PC-3 (cell line): Measurements from ENCODE around the gene SLC27A4. TPM values are rescaled to one million over a fixed set of nuclear protein-coding genes. Genes with fewer than 3 reads are reported as not detected.

Source experiments
- ATAC-seq: fragments of 200-7000 bp; cut with Tn5 transposase; 2 replicates; pipeline ENCODE4 v1.9.1; 2020; ENCODE audit warnings: mild to moderate bottlenecking, moderate library complexity
- BruUV-seq: library from RNA; stranded (reverse); fragments of 400-500 nt; replicated peaks from 2 replicates; lab custom pipeline; 2021; lab: Mats Ljungman, UMichigan
- CTCF ChIA-PET: fragments of 300-600 bp; sonication (Branson Sonifier 250); formaldehyde crosslinking; loops from one replicate; lab custom pipeline; 2022; ENCODE audit warnings: antibody characterized with exemption; lab: Charles Lee
- POLR2A ChIA-PET: fragments of 300-600 bp; sonication (Branson Sonifier 250); formaldehyde crosslinking; loops from one replicate; lab custom pipeline; 2022; ENCODE audit warnings: antibody characterized with exemption; ENCODE audit not compliant: unreplicated experiment; lab: Charles Lee
- DNase-seq: peaks from one replicate; pipeline ENCODE4 v3.0.0-alpha.2; 2015
- H2AFZ ChIP-seq: fragments of 300-600 bp; sonication (generic); 2 replicates; pipeline ENCODE4 v1.6.0; 2016; ENCODE audit warnings: antibody characterized with exemption, low read length
- H3F3A ChIP-seq: fragments of 300-600 bp; sonication (generic); one replicate; pipeline ENCODE4 v1.6.0; 2017; ENCODE audit warnings: antibody characterized with exemption, low read length, control low read depth, mild to moderate bottlenecking; ENCODE audit not compliant: unreplicated experiment
- H3K27ac ChIP-seq: fragments of 300-600 bp; sonication (generic); 2 replicates; pipeline ENCODE4 v1.5.1; 2016; ENCODE audit warnings: mild to moderate bottlenecking, low read length
- H3K27me3 ChIP-seq: fragments of 300-600 bp; sonication (generic); 2 replicates; pipeline ENCODE4 v1.6.1; 2016; ENCODE audit warnings: low read length, mixed read lengths
- H3K36me3 ChIP-seq: fragments of 300-600 bp; sonication (generic); 2 replicates; pipeline ENCODE4 v1.6.1; 2016; ENCODE audit warnings: low read depth, mixed run types, low read length, mixed read lengths
- H3K4me1 ChIP-seq: fragments of 300-600 bp; sonication (generic); 2 replicates; pipeline ENCODE4 v1.5.1; 2016; ENCODE audit warnings: low read length; ENCODE audit not compliant: insufficient read depth
- H3K4me2 ChIP-seq: fragments of 300-600 bp; sonication (generic); 2 replicates; pipeline ENCODE4 v1.6.0; 2016; ENCODE audit warnings: low read length
- H3K4me3 ChIP-seq: fragments of 300-600 bp; sonication (generic); 2 replicates; pipeline ENCODE4 v1.5.1; 2016; ENCODE audit warnings: mild to moderate bottlenecking, low read length, mixed read lengths
- H3K79me2 ChIP-seq: fragments of 300-600 bp; sonication (generic); 2 replicates; pipeline ENCODE4 v1.6.1; 2017; ENCODE audit warnings: low read length, mixed read lengths
- H3K9ac ChIP-seq: fragments of 300-600 bp; sonication (generic); 2 replicates; pipeline ENCODE4 v1.6.0; 2016; ENCODE audit warnings: mild to moderate bottlenecking, low read length
- H3K9me2 ChIP-seq: fragments of 300-600 bp; sonication (generic); replicated peaks from 2 replicates; pipeline ENCODE4 v1.6.1; 2016; ENCODE audit warnings: mixed run types, low read length, mixed read lengths
- H3K9me3 ChIP-seq: fragments of 300-600 bp; sonication (generic); 2 replicates; pipeline ENCODE4 v1.6.1; 2016; ENCODE audit warnings: low read length, mixed read lengths
- H4K20me1 ChIP-seq: fragments of 300-600 bp; sonication (generic); 2 replicates; pipeline ENCODE4 v1.6.1; 2016; ENCODE audit warnings: low read length, mixed read lengths
- CTCF ChIP-seq: fragments of 300-600 bp; sonication (generic); conservative IDR thresholded peaks from 2 replicates; pipeline ENCODE4 v1.5.1; 2017; ENCODE audit warnings: antibody characterized with exemption, low read depth, mild to moderate bottlenecking, low read length
- EZH2 ChIP-seq: fragments of 300-600 bp; sonication (generic); IDR thresholded peaks from one replicate; pipeline ENCODE4 v1.6.1; 2017; ENCODE audit warnings: antibody characterized with exemption, mild to moderate bottlenecking, low read length; ENCODE audit not compliant: unreplicated experiment
- EZH2phosphoT487 ChIP-seq: fragments of 300-600 bp; sonication (generic); IDR thresholded peaks from 2 replicates; pipeline ENCODE4 v1.6.1; 2018; ENCODE audit warnings: mild to moderate bottlenecking, antibody characterized with exemption, low read length, borderline replicate concordance
- intact Hi-C: fragments of 100-400 bp; cut with micrococcal nuclease; formaldehyde crosslinking; loops from 2 replicates; pipeline ENCODE4 v1.9.0; 2023
- total RNA-seq: library from RNA; depleted of rRNA; stranded (reverse); fragments of >200 nt; gene quantifications from 2 replicates; pipeline ENCODE4 v1.2.3, GENCODE V29; 2014

SLC27A4 gene
- total RNA-seq, 1 experiment from 2014 or later, result 39.1 TPM

GRCh38 chr9:128390813-128391711 is 50.7 kb downstream of the SLC27A4 start:
- CTCF ChIA-PET, result no interaction called here
- Histone ChIP-seq H4K20me1 (no peaks in the 10 kb centered on the region), H3K4me3 (no peak overlapping the region), H3K9me2 (no peaks in the 10 kb centered on the region), H3K9ac (no peak overlapping the region), H3K27ac (no peak overlapping the region), H3K4me2 (no peak overlapping the region), H3K79me2 (no peaks in the 10 kb centered on the region), H3K27me3 (no peaks in the 10 kb centered on the region), H3K36me3 (no peaks in the 10 kb centered on the region), H2AFZ (no peak overlapping the region), H3K4me1 (no peaks in the 10 kb centered on the region), H3F3A (no peaks in the 10 kb centered on the region), H3K9me3 (no peaks in the 10 kb centered on the region)
- BruUV-seq, result no TSS peak
- DNase-seq (no peak), ATAC-seq (no peak)
- intact Hi-C loops, result no loop called here
- TF ChIP-seq CTCF (no peak), EZH2 (no peak), EZH2phosphoT487 (no peak)
- POLR2A ChIA-PET, result no interaction called here

GRCh38 chr9:128391956-128392301 is 51.6 kb downstream of the SLC27A4 start:
- Histone ChIP-seq H3K36me3 (no peaks in the 10 kb centered on the region), H3K9ac (no peak overlapping the region), H3K4me1 (no peaks in the 10 kb centered on the region), H3K9me2 (no peaks in the 10 kb centered on the region), H3F3A (no peaks in the 10 kb centered on the region), H3K9me3 (no peaks in the 10 kb centered on the region), H3K27me3 (no peaks in the 10 kb centered on the region), H3K27ac (no peak overlapping the region), H3K4me2 (no peak overlapping the region), H3K79me2 (no peaks in the 10 kb centered on the region), H3K4me3 (no peak overlapping the region), H2AFZ (no peak overlapping the region), H4K20me1 (no peaks in the 10 kb centered on the region)
- intact Hi-C loops, result no loop called here
- CTCF ChIA-PET, result no interaction called here
- DNase-seq, result no peak
- no peak for ATAC-seq
- POLR2A ChIA-PET, result no interaction called here
- TF ChIP-seq EZH2 (no peak), EZH2phosphoT487 (no peak), CTCF (no peak)
- no TSS peak for BruUV-seq
